Activated T-cell treated with anti-CD3 and anti-CD28 coated beads for 24 hours (primary cell): ENCODE results near the gene SMDT1.
A peak's percentile ranks its signal among the peaks of the same experiment; 100 is the strongest.
"Not testable (repeated sequence)": the region's sequence is repeated elsewhere in the genome, so short reads cannot be mapped to it uniquely, and the experiment has no call there.

ENCODE experiments used
- DNase-seq: peaks from one replicate; pipeline ENCODE4 v3.0.0-alpha.2; 2020; ENCODE audit warnings: low read depth

SMDT1 gene

DNA sequence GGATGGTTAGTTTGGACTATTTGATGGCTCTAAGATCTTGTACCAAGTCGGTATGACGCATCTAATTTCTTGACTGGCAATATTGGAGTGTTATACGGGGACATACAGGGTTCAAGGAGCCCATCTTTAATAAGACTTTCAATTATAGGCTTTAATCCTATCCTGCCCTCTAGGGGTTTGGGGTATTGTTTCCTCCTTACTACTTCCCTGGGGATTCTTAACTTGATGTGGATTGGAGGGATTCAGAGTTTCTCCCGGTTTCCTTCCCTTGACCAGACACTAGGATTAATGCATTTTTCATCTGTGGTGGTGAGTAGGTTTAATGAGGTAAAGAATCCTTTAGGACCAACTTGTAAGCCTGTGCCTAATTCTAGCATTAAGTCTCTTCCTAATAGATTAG is 32.3 kb downstream of the SMDT1 start:
- DNase-seq, result no peak

DNA sequence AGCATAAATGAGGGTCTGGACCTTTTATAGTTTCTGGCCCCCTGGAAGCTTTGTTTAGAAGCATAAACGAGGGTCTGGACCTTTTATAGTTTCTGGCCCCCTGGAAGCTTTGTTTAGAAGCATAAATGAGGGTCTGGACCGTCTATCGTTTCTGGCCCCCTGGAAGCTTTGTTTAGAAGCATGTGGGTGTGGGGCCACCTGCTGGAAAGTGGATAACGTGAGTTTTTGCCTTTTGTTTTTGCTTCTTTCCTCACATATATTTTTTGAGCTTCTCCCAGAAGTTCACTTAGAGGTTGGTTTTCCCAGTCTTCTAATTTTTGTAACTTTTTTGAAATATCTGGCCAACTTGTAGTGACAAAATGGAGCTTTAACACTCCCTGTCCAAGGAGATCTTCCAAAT is 33.3 kb downstream of the SMDT1 start:
- not testable (repeated sequence) for DNase-seq

DNA sequence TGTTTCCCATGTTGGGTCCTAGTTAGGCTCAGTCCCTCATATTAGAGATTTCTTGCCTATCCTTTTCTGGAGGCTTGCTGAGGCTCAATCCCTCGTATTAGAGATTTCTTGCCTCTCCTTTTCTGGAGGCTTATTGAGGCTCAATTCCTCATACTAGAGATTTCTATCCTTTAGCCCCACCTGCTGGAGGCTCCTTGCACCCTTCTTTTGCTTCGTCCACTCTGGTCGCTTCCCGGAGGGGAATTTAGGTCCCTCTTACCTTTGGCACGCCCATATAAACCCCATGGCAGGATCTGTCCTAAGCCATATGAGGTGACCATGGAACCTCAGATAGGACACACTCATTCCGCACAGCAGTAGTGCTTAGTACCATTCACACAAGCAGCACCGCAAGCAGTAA is 35.2 kb downstream of the SMDT1 start:
- DNase-seq, result no peak

DNA sequence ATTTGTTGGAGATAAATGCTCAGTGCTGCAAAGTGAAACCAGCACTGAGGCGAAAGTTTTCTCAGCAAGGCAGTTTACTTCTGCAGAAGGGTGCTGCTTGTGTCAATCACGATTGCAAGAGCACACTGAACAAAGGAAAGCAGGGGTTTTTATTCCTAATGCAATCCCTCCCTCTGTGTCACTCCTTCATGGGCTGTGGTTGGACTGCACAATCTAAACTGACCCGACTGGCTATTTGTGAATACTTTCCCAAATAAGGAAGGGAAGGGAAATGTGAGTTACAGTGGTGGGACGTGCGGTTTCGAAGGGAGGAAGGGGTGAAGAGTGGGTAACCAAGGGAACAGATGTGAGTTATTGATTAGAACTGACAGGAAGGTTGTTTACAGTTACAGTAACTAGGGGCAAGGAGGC is 35.9 kb downstream of the SMDT1 start:
- DNase-seq, result not testable (repeated sequence)

DNA sequence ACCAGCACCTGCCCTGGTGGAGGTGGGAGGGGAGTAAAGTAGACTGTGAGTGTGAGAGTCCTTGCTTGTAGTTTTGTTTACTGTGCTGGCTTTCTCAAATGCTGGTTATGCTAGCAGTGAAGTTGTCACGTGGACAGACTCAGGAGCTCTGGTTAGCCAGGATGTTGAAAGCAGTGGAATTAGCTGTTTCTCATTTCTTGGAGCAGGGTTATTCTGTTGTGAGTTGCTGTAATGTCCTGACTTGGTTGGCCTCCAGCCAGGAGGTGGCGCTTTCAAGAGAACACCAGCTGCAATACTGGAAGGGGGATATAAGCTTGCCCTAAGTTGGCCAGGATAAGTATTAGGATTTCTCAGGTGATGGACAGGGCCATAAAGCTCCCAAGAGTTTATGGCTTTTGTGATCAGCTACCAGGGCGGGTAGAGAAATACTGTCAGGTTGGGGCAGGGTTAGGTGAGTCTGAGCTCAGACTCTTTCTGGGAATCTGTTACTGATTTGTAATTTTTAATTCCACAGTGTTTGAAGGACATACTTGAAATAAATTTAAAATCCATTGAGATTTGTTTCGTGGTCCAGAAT is 37.4 kb downstream of the SMDT1 start:
- no peak for DNase-seq

DNA sequence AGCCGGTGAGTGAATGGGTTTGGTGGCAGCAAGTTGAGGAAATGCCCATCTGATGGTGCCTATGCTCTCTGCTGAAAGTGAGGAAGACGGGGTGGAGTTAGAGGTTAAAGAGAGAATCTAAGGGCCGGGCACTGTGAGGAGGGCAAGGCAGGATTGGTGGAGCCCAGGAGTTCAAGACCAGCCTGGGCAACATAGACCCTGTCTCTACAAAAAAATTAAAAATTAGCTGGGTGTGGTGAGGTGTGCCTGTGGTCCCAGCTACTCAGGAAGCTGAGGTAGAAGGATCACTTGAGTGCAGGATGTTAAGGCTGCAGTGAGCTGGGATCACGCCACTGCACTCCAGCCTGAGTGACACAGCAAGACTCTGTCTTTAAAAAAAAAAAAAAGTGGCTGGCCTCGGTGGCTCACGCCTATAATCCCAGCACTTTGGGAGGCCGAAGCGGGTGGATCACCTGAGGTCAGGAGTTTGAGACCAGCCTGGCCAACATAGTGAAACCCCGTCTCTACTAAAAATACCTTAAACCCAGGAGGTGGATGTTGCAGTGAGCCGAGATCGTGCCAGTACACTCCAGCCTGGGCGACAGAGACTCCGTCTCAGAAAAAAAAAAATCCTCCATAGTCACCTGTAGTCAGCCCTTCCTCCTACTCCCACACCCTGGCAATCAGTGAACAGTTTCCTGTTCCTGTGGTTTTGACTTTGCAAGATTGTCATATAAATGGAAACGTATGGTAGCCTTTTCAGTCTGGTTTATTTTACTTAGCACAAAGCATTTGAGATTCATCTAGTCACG is 40.9 kb downstream of the SMDT1 start:
- peak; percentile 23 for DNase-seq

DNA sequence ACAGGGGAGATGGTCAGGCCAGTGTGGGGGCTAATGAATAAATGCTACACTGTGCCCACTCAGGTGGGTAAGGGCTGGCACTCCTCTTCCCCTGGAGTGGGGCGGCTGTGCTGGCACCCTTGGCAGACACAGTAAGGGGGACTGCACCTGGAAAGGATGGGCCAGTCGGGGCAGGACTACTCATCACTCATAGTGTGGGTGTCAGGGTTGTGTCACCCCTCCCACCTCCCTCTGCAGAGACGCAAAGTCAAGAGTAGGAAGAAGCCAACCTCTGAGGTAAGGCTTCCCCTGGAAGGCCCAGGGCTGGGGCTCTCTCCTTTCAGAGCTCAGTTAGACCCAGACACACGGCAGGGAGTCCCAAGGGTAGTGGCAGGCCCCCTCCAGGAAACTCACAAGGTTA is 44.0 kb downstream of the SMDT1 start:
- not testable (repeated sequence) for DNase-seq

DNA sequence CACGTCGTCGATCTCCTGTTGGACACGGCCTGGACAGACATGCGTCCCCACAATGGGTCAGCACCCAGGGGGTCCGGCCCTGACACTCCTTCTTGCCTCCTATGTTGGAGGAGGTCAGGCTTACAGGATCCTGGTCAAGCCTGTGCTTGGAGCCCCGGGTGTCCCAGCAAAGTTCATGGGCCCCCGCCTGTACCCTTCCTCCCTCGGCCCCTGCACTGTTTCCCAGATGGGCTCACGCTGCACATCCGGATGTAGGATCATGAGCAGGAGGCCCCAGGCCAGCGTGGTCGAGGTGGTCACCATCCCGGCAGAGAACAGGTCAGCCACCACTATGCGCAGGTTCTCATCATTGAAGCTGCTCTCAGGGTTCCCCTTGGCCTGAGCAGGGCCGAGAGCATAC is 48.1 kb downstream of the SMDT1 start:
- DNase-seq, result no peak

DNA sequence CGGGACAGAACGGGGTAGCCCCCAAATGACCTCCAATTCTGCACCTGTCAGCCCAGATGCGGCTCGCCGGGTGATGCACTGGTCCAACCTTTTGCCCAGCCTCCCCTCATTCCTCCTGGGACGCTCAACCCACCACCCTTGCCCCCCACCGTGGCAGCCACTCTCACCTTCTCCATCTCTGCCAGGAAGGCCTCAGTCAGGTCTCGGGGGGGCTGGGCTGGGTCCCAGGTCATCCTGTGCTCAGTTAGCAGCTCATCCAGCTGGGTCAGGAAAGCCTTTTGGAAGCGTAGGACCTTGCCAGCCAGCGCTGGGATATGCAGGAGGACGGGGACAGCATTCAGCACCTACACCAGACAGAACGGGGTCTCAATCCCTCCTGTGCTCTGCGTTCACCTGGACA is 48.5 kb downstream of the SMDT1 start:
- not testable (repeated sequence) for DNase-seq

DNA sequence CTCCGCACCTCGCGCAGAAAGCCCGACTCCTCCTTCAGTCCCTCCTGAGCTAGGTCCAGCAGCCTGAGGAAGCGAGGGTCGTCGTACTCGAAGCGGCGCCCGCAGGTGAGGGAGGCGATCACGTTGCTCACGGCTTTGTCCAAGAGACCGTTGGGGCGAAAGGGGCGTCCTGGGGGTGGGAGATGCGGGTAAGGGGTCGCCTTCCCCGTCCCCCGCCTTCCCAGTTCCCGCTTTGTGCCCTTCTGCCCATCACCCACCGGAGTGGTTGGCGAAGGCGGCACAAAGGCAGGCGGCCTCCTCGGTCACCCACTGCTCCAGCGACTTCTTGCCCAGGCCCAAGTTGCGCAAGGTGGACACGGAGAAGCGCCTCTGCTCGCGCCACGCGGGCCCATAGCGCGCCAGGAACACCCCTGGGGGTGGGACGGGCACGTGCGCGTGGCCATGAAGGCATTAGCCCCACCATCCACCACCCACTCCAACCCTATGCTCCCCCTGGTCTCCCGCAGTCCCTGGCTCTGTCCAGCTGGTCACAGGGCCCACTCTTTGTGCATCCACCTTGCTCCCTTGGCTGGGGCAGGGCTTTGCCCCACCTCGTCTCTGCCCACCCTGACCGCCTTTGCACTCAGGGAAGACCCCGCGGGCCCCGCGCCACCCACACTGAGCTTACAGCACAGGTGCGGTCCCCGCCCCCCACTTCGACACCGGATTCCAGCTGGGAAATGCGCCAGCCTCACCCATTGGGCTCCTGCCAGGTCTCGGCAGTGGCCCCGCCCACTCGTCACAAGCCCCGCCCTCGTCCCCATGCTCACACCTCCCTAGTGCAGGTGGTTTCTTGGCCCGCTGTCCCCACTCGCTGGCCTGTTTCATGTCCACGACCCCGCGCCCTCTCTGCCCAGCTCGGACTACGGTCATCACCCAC is 49.5 kb downstream of the SMDT1 start:
- not testable (repeated sequence) for DNase-seq

DNA sequence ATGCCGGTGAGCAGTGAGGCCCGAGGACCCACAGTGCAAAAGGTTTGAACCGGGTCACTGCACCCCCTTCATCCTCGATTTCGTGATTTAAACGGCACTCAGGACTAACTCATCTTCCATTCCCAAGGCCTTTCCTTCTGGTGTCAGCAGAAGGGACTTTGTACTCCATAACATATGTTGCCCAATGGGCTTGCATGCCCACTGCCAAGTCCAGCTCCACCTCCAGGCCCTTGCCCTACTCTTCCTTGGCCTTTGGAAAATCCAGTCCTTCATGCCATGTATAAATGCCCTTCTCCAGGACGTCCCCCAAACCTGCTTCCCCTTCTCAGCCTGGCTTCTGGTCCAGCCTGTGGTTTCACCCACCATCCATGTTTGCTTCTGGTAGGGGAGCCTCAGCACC is 50.7 kb downstream of the SMDT1 start:
- not testable (repeated sequence) for DNase-seq

DNA sequence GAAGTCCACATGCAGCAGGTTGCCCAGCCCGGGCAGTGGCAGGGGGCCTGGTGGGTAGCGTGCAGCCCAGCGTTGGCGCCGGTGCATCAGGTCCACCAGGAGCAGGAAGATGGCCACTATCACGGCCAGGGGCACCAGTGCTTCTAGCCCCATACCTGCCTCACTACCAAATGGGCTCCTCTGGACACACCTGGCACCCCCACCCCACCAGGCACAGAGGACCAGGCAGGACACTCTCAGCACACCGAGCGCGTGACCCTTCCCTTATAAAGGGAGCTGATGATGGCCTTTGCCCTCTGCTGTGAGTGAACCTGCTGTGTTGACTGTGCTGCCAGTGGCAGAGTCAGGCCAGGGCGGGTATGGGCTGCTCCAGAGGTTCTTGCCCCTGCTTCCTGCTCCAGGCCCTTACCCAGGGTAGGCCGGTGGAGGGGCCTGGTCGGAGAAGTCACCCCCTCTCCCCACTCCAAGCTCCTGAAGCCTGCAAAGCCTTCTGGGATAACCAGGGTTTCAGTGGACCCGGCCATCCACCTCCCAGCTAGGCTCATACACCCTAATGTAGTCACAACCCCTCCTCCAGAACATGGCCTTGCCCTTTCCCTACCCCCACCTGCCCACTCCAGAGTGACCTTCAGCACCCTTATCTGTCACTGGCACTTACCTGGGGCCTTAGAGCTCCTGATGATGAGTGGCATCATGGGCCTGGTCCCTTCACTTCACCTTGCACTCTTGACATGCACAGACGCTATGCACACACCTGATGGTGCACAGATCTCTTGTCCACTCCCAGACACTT is 51.3 kb downstream of the SMDT1 start, which contains the start of gene CYP2D6:
CYP2D6 (minus strand) TSS at position 172 of the 793 bp plus-strand sequence; CDS start at position 153, 19 bp downstream.
- not testable (repeated sequence) for DNase-seq

DNA sequence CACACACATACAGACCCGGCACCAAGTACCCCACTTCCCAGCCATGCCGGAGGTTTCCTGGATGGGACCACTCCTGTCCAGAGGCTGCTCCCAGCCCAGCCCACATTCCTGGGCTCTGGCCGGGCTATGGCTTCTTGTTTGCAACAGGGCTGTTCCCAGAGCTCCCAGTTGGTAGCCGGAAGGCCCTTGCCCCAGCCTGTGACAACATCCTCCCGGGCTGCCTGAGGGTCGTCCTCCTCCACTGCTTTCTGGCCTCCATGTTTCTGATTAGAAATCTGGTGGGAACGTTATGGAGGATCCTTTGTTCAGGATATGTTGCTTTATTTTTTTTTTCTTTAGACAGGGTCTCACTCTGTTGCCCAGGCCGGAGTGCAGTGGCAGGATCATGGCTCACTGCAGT is 52.1 kb downstream of the SMDT1 start:
- no peak for DNase-seq

DNA sequence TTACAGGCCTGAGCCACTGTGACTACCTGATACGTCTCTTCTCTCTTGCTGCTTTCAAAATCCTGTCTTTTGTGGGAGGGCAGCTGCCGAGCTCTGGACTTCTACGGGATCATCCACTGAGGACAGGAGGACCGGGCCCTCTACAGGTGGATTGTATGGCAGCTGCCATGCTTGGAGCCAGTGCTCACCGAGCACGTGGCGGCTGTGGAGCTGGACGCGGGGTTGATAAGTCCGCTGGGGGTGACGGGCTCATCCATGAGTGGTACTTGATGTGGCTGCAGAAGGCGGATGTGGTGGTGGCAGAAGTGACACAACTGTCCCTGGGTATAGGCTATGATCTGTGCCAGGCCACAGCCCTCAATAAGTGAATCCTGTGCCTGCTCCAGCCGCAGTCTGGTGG is 53.0 kb downstream of the SMDT1 start:
- no peak for DNase-seq
